RCC 7860 (cell line): Measurements from ENCODE around the gene ACTL6A.
"Not testable (repeated sequence)": the region's sequence is repeated elsewhere in the genome, so short reads cannot be mapped to it uniquely, and the experiment has no call there.

Experiments
- DNase-seq: peaks from one replicate; pipeline ENCODE4 v3.0.0-alpha.2; 2015; ENCODE audit warnings: low spot score
- FAIRE-seq: peaks from 2 replicates; lab custom pipeline; 2012; peaks lifted over from hg19 to GRCh38; lab: Jason Lieb, UNC

ACTL6A gene

GRCh38 chr3:179562591-179563270 is at the start of gene ACTL6A:
TSS of gene ACTL6A (plus strand) at chr3:179562926. CDS start at chr3:179563093, 167 bp downstream.
- FAIRE-seq (peak; percentile 96), DNase-seq (peak; percentile 99)

- FAIRE-seq: no peak
- no peak for DNase-seq
Observed at GRCh38 chr3:179513862-179514261, 48.9 kb upstream of the ACTL6A start.

GRCh38 chr3:179516461-179517251 is 46.1 kb upstream of the ACTL6A start:
- not testable (repeated sequence) for FAIRE-seq, DNase-seq

GRCh38 chr3:179526482-179526881 is 36.2 kb upstream of the ACTL6A start:
- no peak for FAIRE-seq

GRCh38 chr3:179526989-179527391 is 35.7 kb upstream of the ACTL6A start:
- DNase-seq (no peak), FAIRE-seq (no peak)

More at GRCh38 chr3:179526482-179526881, 36.2 kb upstream of the ACTL6A start:
- DNase-seq: no peak

- DNase-seq (no peak), FAIRE-seq (no peak)
Observed at GRCh38 chr3:179528772-179529171, 34.0 kb upstream of the ACTL6A start.

GRCh38 chr3:179531576-179531975 is 31.1 kb upstream of the ACTL6A start:
- FAIRE-seq: no peak

GRCh38 chr3:179533274-179533673 is 29.5 kb upstream of the ACTL6A start:
- FAIRE-seq (no peak), DNase-seq (no peak)

More at GRCh38 chr3:179531576-179531975, 31.1 kb upstream of the ACTL6A start:
- DNase-seq: no peak

GRCh38 chr3:179536256-179536655 is 26.5 kb upstream of the ACTL6A start:
- FAIRE-seq (no peak), DNase-seq (no peak)

GRCh38 chr3:179541094-179541493 is 21.6 kb upstream of the ACTL6A start:
- DNase-seq: no peak
- FAIRE-seq: no peak

GRCh38 chr3:179541596-179541995 is 21.1 kb upstream of the ACTL6A start:
- DNase-seq: no peak
- no peak for FAIRE-seq

- DNase-seq: no peak
- no peak for FAIRE-seq
Observed at GRCh38 chr3:179542375-179542774, 20.4 kb upstream of the ACTL6A start.

- peak; percentile 35 for DNase-seq
- no peak for FAIRE-seq
Observed at GRCh38 chr3:179544981-179545645, 17.6 kb upstream of the ACTL6A start.

- DNase-seq (no peak), FAIRE-seq (no peak)
Observed at GRCh38 chr3:179546814-179547241, 15.9 kb upstream of the ACTL6A start.

- DNase-seq: no peak
- no peak for FAIRE-seq
Observed at GRCh38 chr3:179551349-179552105, 11.2 kb upstream of the ACTL6A start.

GRCh38 chr3:179558742-179559364 is 3.9 kb upstream of the ACTL6A start:
- DNase-seq: peak; percentile 38
- FAIRE-seq: peak; percentile 72

- peak; percentile 37 for DNase-seq
Observed at GRCh38 chr3:179560791-179561190, 1.9 kb upstream of the ACTL6A start.

GRCh38 chr3:179563271-179563783 is 601 bp downstream of the ACTL6A start:
- FAIRE-seq: no peak
- peak; percentile 70 for DNase-seq

More at GRCh38 chr3:179560791-179561190, 1.9 kb upstream of the ACTL6A start:
- FAIRE-seq: peak; percentile 38

GRCh38 chr3:179565496-179565895 is 2.8 kb downstream of the ACTL6A start:
- DNase-seq: no peak
- FAIRE-seq: no peak

GRCh38 chr3:179580992-179581391 is 18.3 kb downstream of the ACTL6A start:
- no peak for FAIRE-seq
- DNase-seq: no peak
